T-helper 2 cell (primary cell): ENCODE measurements around the gene SPDYE8.
A peak's percentile ranks its signal among the peaks of the same experiment; 100 is the strongest.
"Not testable (repeated sequence)": the region's sequence is repeated elsewhere in the genome, so short reads cannot be mapped to it uniquely, and the experiment has no call there.

Source experiments
- DNase-seq, 5 experiments: peaks; one replicate each; pipeline versions ENCODE4 v3.0.0 to v3.0.0-alpha.2; 2012 to 2022
- total RNA-seq, 2 donors: gene quantifications; one replicate each; lab custom pipeline; 2026; lab: John Stamatoyannopoulos, UW

SPDYE8 gene, protein sequence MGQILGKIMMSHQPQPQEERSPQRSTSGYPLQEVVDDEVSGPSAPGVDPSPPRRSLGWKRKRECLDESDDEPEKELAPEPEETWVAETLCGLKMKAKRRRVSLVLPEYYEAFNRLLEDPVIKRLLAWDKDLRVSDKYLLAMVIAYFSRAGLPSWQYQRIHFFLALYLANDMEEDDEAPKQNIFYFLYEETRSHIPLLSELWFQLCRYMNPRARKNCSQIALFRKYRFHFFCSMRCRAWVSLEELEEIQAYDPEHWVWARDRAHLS
- 0 reads per million in 2 donors for total RNA-seq

DNA sequence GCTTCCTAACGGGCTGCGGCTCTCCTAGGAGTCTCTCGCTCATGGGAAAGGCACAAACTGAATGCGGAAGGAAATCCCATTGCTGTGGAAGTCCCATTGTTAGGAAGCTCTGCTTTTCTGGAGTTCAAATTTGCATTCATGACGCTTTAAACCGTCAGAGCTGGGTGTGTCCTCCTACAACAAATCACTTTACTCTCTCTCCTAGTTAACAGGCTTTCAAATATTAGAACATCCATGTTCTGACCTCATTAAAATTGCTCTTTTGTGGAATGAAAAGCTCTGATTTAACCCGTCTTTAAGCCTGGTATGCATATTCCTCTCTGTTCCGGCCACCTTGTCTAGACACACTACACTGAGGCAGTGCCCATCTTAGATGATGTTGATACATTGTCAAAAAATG is at the start of gene SPDYE8:
SPDYE8 (minus strand) TSS at position 101 of the 400 bp plus-strand sequence. CDS start 1,800 bp downstream, outside the sequence.
- DNase-seq, result not testable (repeated sequence)

DNA sequence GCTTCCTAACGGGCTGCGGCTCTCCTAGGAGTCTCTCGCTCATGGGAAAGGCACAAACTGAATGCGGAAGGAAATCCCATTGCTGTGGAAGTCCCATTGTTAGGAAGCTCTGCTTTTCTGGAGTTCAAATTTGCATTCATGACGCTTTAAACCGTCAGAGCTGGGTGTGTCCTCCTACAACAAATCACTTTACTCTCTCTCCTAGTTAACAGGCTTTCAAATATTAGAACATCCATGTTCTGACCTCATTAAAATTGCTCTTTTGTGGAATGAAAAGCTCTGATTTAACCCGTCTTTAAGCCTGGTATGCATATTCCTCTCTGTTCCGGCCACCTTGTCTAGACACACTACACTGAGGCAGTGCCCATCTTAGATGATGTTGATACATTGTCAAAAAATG is 28.2 kb upstream of the SPDYE8 start, which contains the start of gene SPDYE11:
SPDYE11 (minus strand) TSS at position 101 of the 400 bp plus-strand sequence. CDS start 1,800 bp downstream, outside the sequence.
- not testable (repeated sequence) for DNase-seq

DNA sequence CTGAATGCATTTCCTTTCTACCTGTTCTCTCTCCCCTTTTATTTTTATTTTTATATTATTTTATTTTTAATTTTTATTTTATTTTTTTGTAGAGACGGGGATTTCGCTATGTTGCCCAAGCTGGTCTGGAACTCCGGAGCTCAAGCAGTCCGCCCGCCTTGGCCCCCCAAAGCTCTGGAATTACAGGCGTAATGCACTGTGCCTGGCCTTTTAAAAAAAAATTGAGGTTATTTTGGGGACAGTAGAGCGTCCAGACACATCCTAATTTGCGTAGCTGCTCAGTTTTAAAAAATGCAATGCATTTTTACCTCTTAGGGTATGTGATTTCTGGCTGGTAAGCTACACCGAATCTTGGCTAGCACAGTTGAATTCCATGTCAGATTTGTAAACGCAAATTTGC is 23.1 kb downstream of the SPDYE8 start:
- not testable (repeated sequence) for DNase-seq

DNA sequence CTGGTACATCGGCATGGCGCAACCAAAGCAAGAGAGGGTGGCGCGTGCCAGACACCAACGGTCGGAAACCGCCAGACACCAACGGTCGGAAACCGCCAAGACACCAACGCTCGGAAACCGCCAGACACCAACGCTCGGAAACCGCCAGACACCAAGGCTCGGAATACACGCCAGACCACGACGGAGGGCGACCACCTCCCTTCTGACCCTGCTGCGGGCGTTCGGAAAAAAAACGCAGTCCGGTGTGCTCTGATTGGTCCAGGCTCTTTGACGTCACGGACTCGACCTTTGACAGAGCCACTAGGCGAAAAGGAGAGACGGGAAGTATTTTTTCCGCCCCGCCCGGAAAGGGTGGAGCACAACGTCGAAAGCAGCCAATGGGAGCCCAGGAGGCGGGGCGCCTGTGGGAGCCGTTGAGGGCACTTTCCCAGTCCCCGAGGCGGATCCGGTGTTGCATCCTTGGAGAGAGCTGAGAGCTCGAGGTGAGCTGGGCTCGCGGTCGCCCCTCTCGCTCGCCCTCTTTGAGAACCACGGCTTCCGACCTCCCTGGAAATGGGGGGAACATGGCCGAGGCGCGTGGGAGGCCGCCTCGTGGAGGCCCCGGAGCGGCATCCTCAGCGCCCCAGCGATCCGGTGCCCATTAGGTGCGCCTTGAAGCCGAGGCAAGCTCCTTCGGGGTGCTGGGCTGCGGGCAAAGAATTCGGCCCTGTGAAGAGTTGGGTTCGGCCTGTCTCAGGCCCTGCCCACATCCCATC is 23.7 kb downstream of the SPDYE8 start:
- peak in 4 of 5 experiments; percentile 71 to 98 (median 79) for DNase-seq

DNA sequence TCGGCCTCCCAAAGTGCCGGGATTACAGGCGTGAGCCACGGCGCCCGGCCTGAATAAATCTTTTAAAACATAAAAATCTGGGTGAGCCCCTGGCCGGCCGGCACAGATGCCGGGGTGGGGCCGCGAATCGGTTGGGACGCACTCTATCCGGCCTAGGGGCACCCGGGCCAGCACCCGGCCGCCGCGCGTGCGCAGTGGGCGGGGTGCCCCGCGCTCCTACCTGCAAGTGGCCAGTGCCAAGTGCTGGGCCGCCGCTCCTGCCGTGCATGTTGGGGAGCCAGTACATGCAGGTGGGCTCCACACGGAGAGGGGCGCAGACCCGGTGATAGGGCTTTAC is 24.2 kb downstream of the SPDYE8 start:
- peak in 3 of 5 experiments; percentile 59 to 66 (median 59) for DNase-seq

DNA sequence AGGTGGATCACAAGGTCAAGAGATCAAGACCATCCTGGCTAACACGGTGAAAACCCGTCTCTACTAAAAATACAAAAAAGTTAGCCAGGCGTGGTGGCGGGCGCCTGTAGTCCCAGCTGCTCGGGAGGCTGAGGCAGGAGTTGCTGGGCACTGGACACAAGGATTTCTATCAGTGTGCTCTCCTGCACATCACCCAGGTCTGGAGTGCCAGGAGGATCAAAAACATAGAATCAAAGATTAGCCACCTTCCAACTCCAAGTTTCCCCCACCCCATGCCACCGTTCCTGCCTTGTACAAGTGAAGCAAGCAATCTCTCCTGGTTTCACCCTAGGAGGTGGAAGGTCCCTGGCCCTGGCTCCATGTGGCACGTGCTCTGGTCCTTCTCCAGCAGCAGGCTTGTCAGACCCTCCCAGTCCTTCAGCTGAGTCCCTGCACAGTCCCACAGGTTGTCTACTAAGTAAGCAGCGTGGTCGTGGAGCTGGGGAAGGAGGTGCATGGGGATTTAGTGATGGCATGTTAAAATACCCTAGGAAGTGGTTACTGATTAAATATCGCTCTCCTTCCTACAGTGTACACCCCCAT is 31.6 kb downstream of the SPDYE8 start:
- not testable (repeated sequence) for DNase-seq

DNA sequence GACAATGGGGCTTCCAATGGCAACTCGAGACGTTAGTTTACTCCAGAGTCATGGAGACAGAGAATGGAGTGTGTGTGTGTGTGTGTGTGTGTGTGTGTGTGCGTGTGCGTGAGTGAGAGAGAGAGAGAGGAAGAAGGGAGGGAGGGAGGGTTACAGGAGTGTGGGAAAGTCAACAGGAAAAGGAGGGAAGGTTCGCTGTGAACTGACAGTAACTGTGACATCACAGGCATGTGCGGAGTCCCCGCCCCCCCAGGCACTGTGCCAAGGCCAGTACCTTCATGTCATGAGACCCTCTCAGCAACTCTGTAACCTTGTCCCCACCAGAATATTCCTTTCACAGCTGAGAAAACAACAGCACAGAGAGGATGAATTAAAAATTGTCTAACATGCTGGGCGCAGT is 32.1 kb downstream of the SPDYE8 start:
- not testable (repeated sequence) for DNase-seq

DNA sequence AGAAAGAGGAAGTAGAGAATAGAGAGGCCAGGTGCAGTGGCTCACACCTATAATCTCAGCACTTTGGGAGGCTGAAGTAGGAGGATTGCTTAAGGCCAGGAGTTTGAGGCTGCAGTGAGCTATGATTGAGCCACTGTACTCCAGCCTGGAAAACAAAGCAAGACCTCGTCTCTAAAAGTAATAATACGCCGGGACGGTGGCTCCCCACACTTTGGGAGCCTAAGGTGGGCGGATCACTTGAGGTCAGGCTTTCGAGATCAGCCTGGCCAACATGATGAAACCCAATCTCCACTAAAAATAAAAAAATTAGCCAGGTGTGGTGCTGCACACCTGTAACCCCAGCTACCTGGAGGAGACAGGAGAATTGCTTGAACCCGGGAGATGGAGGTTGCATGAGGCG is 34.1 kb downstream of the SPDYE8 start:
- not testable (repeated sequence) for DNase-seq

DNA sequence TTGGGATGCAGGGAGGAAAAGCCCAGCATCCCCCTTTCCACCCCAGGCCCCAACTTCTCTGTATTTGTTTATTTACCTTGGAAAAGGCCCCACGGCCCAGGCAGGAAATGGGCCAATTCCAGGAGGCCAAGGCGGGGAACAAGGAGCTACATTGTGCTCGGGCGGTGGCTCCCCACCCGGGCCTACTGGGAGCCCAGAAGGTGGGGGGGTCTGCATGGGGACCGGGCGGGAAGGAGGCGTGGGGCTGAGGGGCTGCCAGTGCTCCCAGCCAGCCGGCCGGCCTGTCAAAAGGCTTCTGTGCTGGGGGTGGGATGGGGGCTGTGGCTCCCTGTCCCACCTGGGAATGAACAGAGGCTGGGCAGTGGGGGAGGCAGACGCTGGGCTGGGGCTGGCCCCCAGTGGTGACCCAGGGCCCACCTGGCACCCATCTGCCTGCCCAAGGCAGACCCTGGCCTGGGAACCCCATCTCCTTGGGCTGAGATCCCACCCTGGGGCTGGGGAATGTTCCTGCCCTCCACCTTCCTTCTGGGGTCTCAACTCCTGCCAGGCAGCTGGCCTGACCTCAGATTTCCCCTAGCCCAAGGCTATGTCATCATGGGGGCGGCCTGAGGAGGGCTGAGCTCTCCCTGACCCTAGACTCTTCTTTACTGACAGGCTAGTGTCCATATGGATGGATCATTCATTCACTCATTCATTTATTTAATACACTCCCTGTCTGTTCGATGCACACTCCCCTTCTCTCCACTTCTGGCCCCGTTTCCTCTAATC is 39.2 kb downstream of the SPDYE8 start:
- not testable (repeated sequence) for DNase-seq

DNA sequence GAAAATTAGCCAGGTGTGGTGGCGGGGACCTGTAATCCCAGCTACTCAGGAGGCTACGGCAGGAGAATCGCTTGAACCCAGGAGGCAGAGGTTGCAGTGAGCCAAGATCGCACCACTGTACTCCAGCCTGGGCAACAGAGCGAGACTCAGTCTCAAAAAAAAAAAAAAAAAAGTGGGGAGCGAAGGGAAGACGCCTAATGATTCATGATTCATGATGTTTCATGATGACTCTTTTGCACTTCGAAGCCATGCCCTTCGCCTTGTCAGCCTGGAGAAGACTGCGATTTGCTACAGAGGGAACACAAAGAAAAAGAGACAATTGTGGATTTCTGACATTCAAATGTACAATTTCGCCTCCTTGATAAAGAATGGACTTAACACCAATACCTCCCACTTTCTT is 47.5 kb downstream of the SPDYE8 start:
- not testable (repeated sequence) for DNase-seq

DNA sequence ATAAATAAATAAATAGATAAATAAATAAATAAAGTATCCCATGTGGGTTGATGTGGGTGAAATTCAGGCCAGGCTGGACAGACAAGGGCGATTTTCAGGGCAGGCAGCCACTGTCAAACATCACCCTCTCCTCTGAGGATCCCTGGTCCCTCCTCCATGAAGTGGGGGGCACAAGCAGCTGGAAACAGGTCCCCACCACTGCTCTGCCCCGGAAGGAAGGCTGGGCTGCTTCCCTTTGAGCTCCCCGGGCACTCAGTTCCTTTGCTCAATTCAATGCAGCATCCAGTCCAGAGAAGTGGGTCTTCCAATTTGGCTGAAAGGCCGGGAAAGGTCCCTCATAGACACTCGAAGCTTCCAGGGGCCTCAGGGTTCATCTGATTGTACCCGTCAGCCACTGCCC is 49.2 kb downstream of the SPDYE8 start:
- DNase-seq, result not testable (repeated sequence)

DNA sequence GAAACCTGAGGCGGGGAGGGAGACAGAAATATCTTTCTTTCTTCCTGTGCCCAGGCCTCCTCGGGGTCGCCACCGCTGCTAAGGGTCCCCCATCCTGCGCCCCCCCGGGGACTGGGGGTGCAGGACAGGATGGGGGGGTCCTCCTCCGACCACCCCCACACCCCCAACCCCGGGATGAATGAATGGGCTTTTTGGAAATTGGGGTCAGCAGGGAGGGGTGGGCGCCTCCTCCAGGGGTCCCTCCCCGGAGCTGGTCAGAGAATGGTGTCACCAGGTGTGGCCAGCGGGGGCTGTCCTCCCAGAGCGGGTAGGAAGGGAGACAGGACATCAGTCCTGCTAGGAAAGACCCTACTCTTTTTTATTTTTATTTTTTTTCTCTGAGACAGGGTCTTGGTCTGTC is 53.1 kb downstream of the SPDYE8 start:
- DNase-seq, result not testable (repeated sequence)

DNA sequence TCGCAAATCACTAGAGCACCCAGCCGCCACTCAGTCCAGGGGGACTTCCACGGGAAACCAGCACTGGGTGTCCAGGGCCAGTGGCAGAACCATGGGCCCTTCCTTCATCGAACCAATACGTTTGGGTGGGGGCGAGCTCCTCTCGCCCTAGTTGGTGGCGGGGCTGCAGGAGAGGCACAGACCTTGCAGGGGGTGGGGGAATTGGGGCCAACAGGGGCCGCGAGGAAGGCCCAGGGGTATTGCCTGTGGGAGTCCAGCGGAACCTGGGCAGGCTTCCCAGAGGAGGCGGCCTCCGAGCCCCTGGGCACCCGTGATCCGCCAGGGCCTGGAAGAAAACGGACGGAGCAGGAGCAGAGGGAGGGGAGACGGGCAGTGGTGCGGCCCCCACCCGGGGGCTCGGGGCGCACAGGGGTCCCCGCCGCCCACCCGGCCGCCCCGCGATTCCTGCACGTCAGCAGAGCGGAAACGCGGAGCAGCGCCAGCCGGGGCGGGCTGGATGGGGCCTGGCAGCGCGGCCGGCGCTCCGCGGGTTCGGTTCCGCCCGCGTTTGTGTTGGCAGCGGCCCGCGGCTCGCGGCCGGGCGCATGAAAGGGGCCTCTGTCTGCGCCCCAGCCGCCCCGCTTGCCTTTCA is 53.8 kb downstream of the SPDYE8 start:
- not testable (repeated sequence) for DNase-seq

DNA sequence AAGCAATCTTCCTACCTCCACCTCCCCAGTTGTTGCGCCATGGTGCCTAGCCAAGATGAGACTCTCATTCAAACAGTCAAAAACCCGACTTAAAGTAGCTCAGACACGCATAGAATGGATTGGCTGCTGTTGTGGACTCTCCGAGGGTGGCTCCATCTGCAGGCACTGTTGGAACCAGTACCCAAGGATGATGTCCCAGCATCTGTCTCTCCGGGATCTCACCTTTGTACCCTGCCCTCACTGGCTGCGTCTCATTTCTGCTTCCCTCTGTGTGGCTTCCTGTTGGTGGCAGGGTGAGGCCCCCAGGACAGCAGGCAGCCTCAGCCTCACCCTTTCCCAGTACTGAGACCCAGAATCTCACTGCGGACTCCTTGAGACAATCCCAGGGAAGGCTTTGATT is 54.8 kb downstream of the SPDYE8 start:
- DNase-seq, result not testable (repeated sequence)

DNA sequence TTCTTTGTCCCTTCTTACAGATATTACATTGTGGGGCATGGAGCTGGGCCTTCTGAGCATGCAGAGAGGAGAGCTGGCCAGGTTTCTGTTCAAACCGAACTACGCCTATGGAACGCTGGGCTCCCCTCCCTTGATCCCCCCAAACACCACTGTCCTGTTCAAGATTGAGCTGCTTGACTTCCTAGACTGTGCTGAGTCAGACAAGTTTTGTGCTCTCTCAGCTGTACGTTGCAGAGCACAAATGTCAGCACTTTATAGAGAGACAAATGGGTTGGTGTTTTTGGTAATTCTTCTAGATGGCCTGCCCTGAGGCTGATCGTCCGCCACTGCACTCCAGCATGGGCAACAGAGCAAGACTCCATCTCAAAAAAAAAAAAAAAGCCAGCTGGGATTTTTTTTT is 58.1 kb downstream of the SPDYE8 start:
- not testable (repeated sequence) for DNase-seq
